GM23338 (cell line): ENCODE measurements around the gene ELL2. TPM values are rescaled to one million over a fixed set of nuclear protein-coding genes. Genes with fewer than 3 reads are reported as not detected.

Experiments used
- ATAC-seq: fragments of 200-7000 bp; cut with Tn5 transposase; 3 replicates; pipeline ENCODE4 v1.9.1; 2020
- DNase-seq: peaks from one replicate; pipeline ENCODE4 v3.0.0-alpha.2; 2015; ENCODE audit warnings: low spot score
- H2AFZ ChIP-seq: fragments of 200-600 bp; sonication (generic); 2 replicates; pipeline ENCODE4 v1.8.0; 2016; ENCODE audit warnings: antibody characterized with exemption, mild to moderate bottlenecking, moderate library complexity
- H3F3A ChIP-seq: fragments of 200-600 bp; sonication (generic); replicated peaks from 2 replicates; pipeline ENCODE4 v1.8.0; 2017; ENCODE audit warnings: antibody characterized with exemption, mixed run types, low read depth
- H3K27ac ChIP-seq: fragments of 200-600 bp; sonication (generic); 2 replicates; pipeline ENCODE4 v1.6.1; 2016; ENCODE audit warnings: low read depth
- H3K27me3 ChIP-seq: fragments of 200-600 bp; sonication (generic); 2 replicates; pipeline ENCODE4 v1.8.0; 2016; ENCODE audit warnings: mild to moderate bottlenecking, mixed run types, moderate library complexity; ENCODE audit not compliant: insufficient read depth
- H3K36me3 ChIP-seq: fragments of 200-600 bp; sonication (generic); 2 replicates; pipeline ENCODE4 v1.8.0; 2016; ENCODE audit warnings: mild to moderate bottlenecking; ENCODE audit not compliant: insufficient read depth
- H3K4me1 ChIP-seq: fragments of 200-600 bp; sonication (generic); 2 replicates; pipeline ENCODE4 v1.8.0; 2016; ENCODE audit warnings: mild to moderate bottlenecking, moderate library complexity; ENCODE audit not compliant: insufficient read depth
- H3K4me2 ChIP-seq: fragments of 200-600 bp; sonication (generic); 2 replicates; pipeline ENCODE4 v1.7.1; 2017; ENCODE audit warnings: mixed run types
- H3K4me3 ChIP-seq: fragments of 200-600 bp; sonication (generic); 2 replicates; pipeline ENCODE4 v1.6.1; 2016; ENCODE audit warnings: mixed run types
- H3K79me2 ChIP-seq: fragments of 200-600 bp; sonication (generic); replicated peaks from 2 replicates; pipeline ENCODE4 v1.8.0; 2017; ENCODE audit warnings: mild to moderate bottlenecking; ENCODE audit not compliant: insufficient read depth
- H3K9me2 ChIP-seq: fragments of 200-600 bp; sonication (generic); 2 replicates; pipeline ENCODE4 v1.8.0; 2017; ENCODE audit not compliant: insufficient read depth
- H4K20me1 ChIP-seq: fragments of 200-600 bp; sonication (generic); replicated peaks from 2 replicates; pipeline ENCODE4 v1.8.0; 2017; ENCODE audit warnings: mild to moderate bottlenecking; ENCODE audit not compliant: insufficient read depth
- H3K27ac Mint-ChIP-seq: 2 replicates; pipeline ENCODE4 v1.8.0; 2020; ENCODE audit warnings: inconsistent platforms, mild to moderate bottlenecking, moderate library complexity, mixed read lengths
- H3K27me3 Mint-ChIP-seq: 3 replicates; pipeline ENCODE4 v1.8.0; 2022; ENCODE audit warnings: low read depth, mild to moderate bottlenecking, moderate library complexity, mixed read lengths, inconsistent platforms; ENCODE audit not compliant: insufficient read depth, poor library complexity
- H3K36me3 Mint-ChIP-seq: 3 replicates; pipeline ENCODE4 v1.8.0; 2021; ENCODE audit warnings: low read depth, mild to moderate bottlenecking, inconsistent platforms, moderate library complexity, mixed read lengths
- H3K4me1 Mint-ChIP-seq: 3 replicates; pipeline ENCODE4 v1.8.0; 2020; ENCODE audit warnings: mild to moderate bottlenecking, inconsistent platforms, mixed read lengths
- H3K4me3 Mint-ChIP-seq: 3 replicates; pipeline ENCODE4 v1.8.0; 2021; ENCODE audit warnings: moderate library complexity, mild to moderate bottlenecking, inconsistent platforms, mixed read lengths
- H3K9me3 Mint-ChIP-seq: 3 replicates; pipeline ENCODE4 v1.8.0; 2020; ENCODE audit warnings: moderate library complexity, mild to moderate bottlenecking, inconsistent platforms, mixed read lengths
- CREB1 ChIP-seq: fragments of 250-450 bp; sonication (Bioruptor Pico); IDR thresholded peaks from 2 replicates; pipeline ENCODE4 v1.5.0; 2020; ENCODE audit warnings: low read depth, mild to moderate bottlenecking, moderate library complexity
- EZH2 ChIP-seq: fragments of 200-600 bp; sonication (generic); IDR thresholded peaks from one replicate; pipeline ENCODE4 v1.8.0; 2017; ENCODE audit warnings: antibody characterized with exemption, mild to moderate bottlenecking, low read depth; ENCODE audit not compliant: unreplicated experiment
- EZH2phosphoT487 ChIP-seq: fragments of 200-600 bp; sonication (generic); IDR thresholded peaks from one replicate; pipeline ENCODE4 v1.8.1; 2018; ENCODE audit warnings: antibody characterized with exemption; ENCODE audit not compliant: unreplicated experiment
- NANOG ChIP-seq: IDR thresholded peaks from 2 replicates; pipeline ENCODE4 v1.6.1; 2016; ENCODE audit warnings: antibody characterized with exemption, borderline replicate concordance
- ZNF114 ChIP-seq: fragments of 250-450 bp; sonication (Bioruptor Pico); IDR thresholded peaks from 2 replicates; pipeline ENCODE4 v1.5.0; 2020; ENCODE audit warnings: mild to moderate bottlenecking, moderate library complexity
- ZNF462 ChIP-seq: fragments of 250-450 bp; sonication (Bioruptor Pico); IDR thresholded peaks from 2 replicates; pipeline ENCODE4 v1.5.0; 2020; ENCODE audit warnings: mild to moderate bottlenecking, moderate library complexity
- polyA plus RNA-seq: library from polyadenylated mRNA; unstranded; fragments of >200 nt; fragmentation: Nextera tagmentation; extraction: Ambion mirVana; gene quantifications from 2 replicates; pipeline ENCODE4 v1.2.1, GENCODE V29; 2016
- total RNA-seq: library from RNA; depleted of rRNA; stranded (reverse); fragments of >200 nt; shearing (Covaris generic); gene quantifications from 2 replicates; pipeline ENCODE4 v1.2.3, GENCODE V29; 2014

Gene ELL2
- total and polyA plus RNA-seq, 2 experiments from 2014 or later, result 7.4 to 32.6 TPM

GRCh38 chr5:95937607-95938152 lies 24.0 kb downstream of the ELL2 start:
- Mint-ChIP-seq H3K27me3 (no peaks in the 10 kb centered on the region), H3K27ac (peak overlapping the region; percentile 54; the same call in 1 of the 2 replicates), H3K9me3 (no peaks in the 10 kb centered on the region), H3K36me3 (no peaks in the 10 kb centered on the region), H3K4me3 (no peak overlapping the region), H3K4me1 (peaks cover 24% of the 10 kb centered on the region)
- Histone ChIP-seq H3K36me3 (no peaks in the 10 kb centered on the region), H3K9me2 (no peaks in the 10 kb centered on the region), H4K20me1 (no peaks in the 10 kb centered on the region), H3K4me3 (no peak overlapping the region), H2AFZ (no peak overlapping the region), H3K27ac (no peak overlapping the region), H3K4me2 (no peak overlapping the region), H3K27me3 (no peaks in the 10 kb centered on the region), H3K4me1 (peaks cover 24% of the 10 kb centered on the region), H3F3A (no peaks in the 10 kb centered on the region), H3K79me2 (no peaks in the 10 kb centered on the region; the same call in 1 of the 2 replicates)
- TF ChIP-seq EZH2phosphoT487, result no peak
- TF ChIP-seq CREB1 (CRISPR knock-in tag), result no peak
- TF ChIP-seq EZH2, result no peak
- no peak for TF ChIP-seq ZNF114
- TF ChIP-seq NANOG, result no peak
- no peak for TF ChIP-seq ZNF462 (CRISPR knock-in tag)
- no peak for ATAC-seq
- DNase-seq, result no peak
